HEK293T (cell line): ENCODE data around the gene CNPPD1.
A peak's percentile ranks its signal among the peaks of the same experiment; 100 is the strongest.

ENCODE experiments used
- CTCF ChIA-PET: fragments of 350-600 bp; formaldehyde crosslinking; extraction: SDS; loops from one replicate; lab custom pipeline; 2021; ENCODE audit warnings: antibody characterized with exemption, inconsistent platforms; lab: Yijun Ruan, JAX
- POLR2A ChIA-PET: fragments of 350-600 bp; formaldehyde crosslinking; extraction: SDS; loops from one replicate; lab custom pipeline; 2020; ENCODE audit warnings: antibody characterized with exemption, inconsistent platforms; lab: Yijun Ruan, JAX
- DNase-seq: peaks from one replicate; pipeline ENCODE4 v3.0.0; 2012; ENCODE audit warnings: mixed read lengths; ENCODE audit errors: extremely low spot score
- ARNT ChIP-seq: fragments of 450-650 bp; IDR thresholded peaks from 2 replicates; pipeline ENCODE4 v1.6.1; 2017; ENCODE audit warnings: mild to moderate bottlenecking
- BHLHE40 ChIP-seq: fragments of 450-650 bp; IDR thresholded peaks from 2 replicates; pipeline ENCODE4 v1.6.1; 2016; ENCODE audit warnings: mild to moderate bottlenecking, moderate library complexity, borderline replicate concordance
- CTBP1 ChIP-seq: fragments of 450-650 bp; IDR thresholded peaks from 2 replicates; pipeline ENCODE4 v1.6.1; 2016; ENCODE audit warnings: borderline replicate concordance
- ELF4 ChIP-seq: fragments of 450-650 bp; IDR thresholded peaks from 2 replicates; pipeline ENCODE4 v1.6.1; 2017; ENCODE audit warnings: antibody characterized with exemption
- FOXA1 ChIP-seq: fragments of 450-650 bp; IDR thresholded peaks from 2 replicates; pipeline ENCODE4 v1.6.1; 2016; ENCODE audit warnings: mild to moderate bottlenecking
- FOXK2 ChIP-seq: fragments of 450-650 bp; IDR thresholded peaks from 2 replicates; pipeline ENCODE4 v1.6.1; 2016; ENCODE audit warnings: mild to moderate bottlenecking
- FOXM1 ChIP-seq: fragments of 450-650 bp; IDR thresholded peaks from 2 replicates; pipeline ENCODE4 v1.6.1; 2017; ENCODE audit warnings: mild to moderate bottlenecking, borderline replicate concordance
- HDGF ChIP-seq: fragments of 450-650 bp; IDR thresholded peaks from 2 replicates; pipeline ENCODE4 v1.6.1; 2017; ENCODE audit warnings: antibody characterized with exemption, borderline replicate concordance
- L3MBTL2 ChIP-seq: fragments of 450-650 bp; conservative IDR thresholded peaks from 2 replicates; pipeline ENCODE4 v1.6.1; 2016; ENCODE audit warnings: mild to moderate bottlenecking
- LEF1 ChIP-seq: fragments of 450-650 bp; IDR thresholded peaks from 2 replicates; pipeline ENCODE4 v1.6.1; 2017; ENCODE audit warnings: mild to moderate bottlenecking, borderline replicate concordance
- NFRKB ChIP-seq: fragments of 450-650 bp; IDR thresholded peaks from 2 replicates; pipeline ENCODE4 v1.6.1; 2016; ENCODE audit warnings: mild to moderate bottlenecking, moderate library complexity
- SP1 ChIP-seq: fragments of 450-650 bp; IDR thresholded peaks from 2 replicates; pipeline ENCODE4 v1.6.1; 2017
- SUZ12 ChIP-seq: fragments of 450-650 bp; IDR thresholded peaks from 2 replicates; pipeline ENCODE4 v1.6.1; 2016; ENCODE audit warnings: mild to moderate bottlenecking
- TARDBP ChIP-seq: fragments of 450-650 bp; IDR thresholded peaks from 2 replicates; pipeline ENCODE4 v1.6.1; 2016
- ZNF384 ChIP-seq: fragments of 450-650 bp; IDR thresholded peaks from 2 replicates; pipeline ENCODE4 v1.6.1; 2016
- TF ChIP-seq, protein P1 (sequence below): fragments of 450-650 bp; IDR thresholded peaks from 2 replicates; pipeline ENCODE4 v1.6.1; 2016

CNPPD1 gene

GRCh38 chr2:219174801-219175200 is 1.9 kb downstream of the CNPPD1 start:
- CTCF ChIA-PET: interaction anchor here (1.0 to 1.1 kb wide), 2 partner anchors 15 to 119 kb away, joined by 3 read pairs; no protein-coding TSS in a partner anchor
- POLR2A ChIA-PET: interaction anchor here (2.1 to 2.5 kb wide), 2 partner anchors 55 to 70 kb away, joined by 6 to 17 read pairs; partner anchors contain the start of genes ANKZF1, ATG9A, GLB1L and STK16
- TF ChIP-seq CTBP1 (no peak), SUZ12 (no peak), ARNT (no peak), LEF1 (no peak), NFRKB (no peak), FOXM1 (no peak)
- no peak for DNase-seq

- TF ChIP-seq ELF4: no peak
- no peak for TF ChIP-seq ZNF384
- TF ChIP-seq NFRKB: no peak
- no peak for TF ChIP-seq BHLHE40
- TF ChIP-seq, protein P1, sequence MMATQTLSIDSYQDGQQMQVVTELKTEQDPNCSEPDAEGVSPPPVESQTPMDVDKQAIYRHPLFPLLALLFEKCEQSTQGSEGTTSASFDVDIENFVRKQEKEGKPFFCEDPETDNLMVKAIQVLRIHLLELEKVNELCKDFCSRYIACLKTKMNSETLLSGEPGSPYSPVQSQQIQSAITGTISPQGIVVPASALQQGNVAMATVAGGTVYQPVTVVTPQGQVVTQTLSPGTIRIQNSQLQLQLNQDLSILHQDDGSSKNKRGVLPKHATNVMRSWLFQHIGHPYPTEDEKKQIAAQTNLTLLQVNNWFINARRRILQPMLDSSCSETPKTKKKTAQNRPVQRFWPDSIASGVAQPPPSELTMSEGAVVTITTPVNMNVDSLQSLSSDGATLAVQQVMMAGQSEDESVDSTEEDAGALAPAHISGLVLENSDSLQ: no peak
- no peak for TF ChIP-seq FOXK2
- no peak for TF ChIP-seq SUZ12
- TF ChIP-seq TARDBP: no peak
- TF ChIP-seq SP1: no peak
- TF ChIP-seq CTBP1: no peak
- no peak for TF ChIP-seq FOXA1
- no peak for TF ChIP-seq LEF1
- no peak for DNase-seq
- ChIA-PET POLR2A (interaction anchor here (2.1 kb wide), 1 partner anchor 71 kb away, joined by 6 read pairs; the partner anchor contains the start of genes GLB1L and STK16), CTCF (interaction anchor here (0.8 to 2.8 kb wide), 4 partner anchors 18 to 121 kb away, joined by 3 to 8 read pairs (median 4); no protein-coding TSS in a partner anchor)
These were observed 2.6 kb downstream of the CNPPD1 start for GRCh38 chr2:219174146-219174545.

- no peak for DNase-seq
- TF ChIP-seq NFRKB (no peak), LEF1 (no peak), ARNT (no peak), SP1 (no peak), ELF4 (no peak)
- ChIA-PET CTCF (interaction anchor here (0.8 to 2.8 kb wide), 2 partner anchors 105 to 122 kb away, joined by 4 to 8 read pairs; no protein-coding TSS in a partner anchor), POLR2A (no interaction called here)
These were observed 3.5 kb downstream of the CNPPD1 start for GRCh38 chr2:219173176-219173575.

DNA sequence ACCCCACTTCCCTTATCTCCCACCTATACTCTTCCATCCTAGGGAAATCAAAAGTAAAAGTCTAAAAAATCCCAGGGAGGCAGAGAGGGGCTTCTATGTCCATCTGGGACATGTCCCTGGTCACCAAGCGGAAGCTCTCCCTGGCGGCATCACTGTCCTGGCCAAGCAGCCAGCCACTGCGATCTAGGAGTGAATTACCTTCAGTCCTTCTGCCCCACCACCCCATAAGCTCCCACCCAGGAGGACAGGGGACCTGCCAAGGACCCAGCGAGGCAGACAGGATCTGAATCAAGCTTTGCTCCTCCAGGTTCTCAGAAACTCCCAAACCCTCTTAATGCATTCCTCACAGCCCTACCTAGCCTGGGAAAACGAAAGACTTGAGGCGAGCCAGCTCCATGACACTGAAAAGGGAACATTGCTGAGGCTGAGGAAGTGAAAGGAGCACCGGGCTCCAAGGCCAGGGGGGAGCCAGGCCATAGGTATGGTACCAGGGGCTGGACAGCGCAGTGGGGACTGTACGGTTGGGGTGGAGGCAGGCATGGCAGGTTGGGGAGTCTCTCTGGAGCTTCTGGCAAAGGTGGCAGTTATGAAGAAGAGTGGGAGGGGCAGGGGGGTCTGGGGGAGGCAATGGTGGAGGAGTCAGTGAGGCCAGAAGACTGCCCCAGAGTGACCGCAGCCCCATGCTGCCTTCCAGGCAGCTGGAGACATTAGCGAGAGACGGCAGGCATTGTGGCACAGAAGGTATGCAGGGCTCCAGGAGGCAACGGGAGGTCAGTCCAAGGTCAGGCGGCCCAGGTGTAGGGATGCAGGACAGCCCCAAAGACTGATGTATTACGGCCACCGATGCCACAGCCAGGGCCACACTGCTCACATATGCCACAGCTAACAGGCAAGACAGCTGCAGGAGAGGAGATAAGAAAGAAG is 4.2 kb downstream of the CNPPD1 start:
- POLR2A ChIA-PET: interaction anchor here (1.3 to 1.6 kb wide), 3 partner anchors 34 to 72 kb away, joined by 3 to 6 read pairs (median 4); partner anchors contain the start of genes GLB1L, STK16 and ZFAND2B
- no peak for TF ChIP-seq ZNF384
- TF ChIP-seq SP1: no peak
- no peak for TF ChIP-seq FOXA1
- TF ChIP-seq BHLHE40: no peak
- no peak for TF ChIP-seq LEF1
- no peak for TF ChIP-seq CTBP1
- TF ChIP-seq NFRKB: no peak
- DNase-seq: no peak
- CTCF ChIA-PET: interaction anchor here (0.6 to 2.8 kb wide), 3 partner anchors 14 to 484 kb away, joined by 3 to 8 read pairs (median 3); no protein-coding TSS in a partner anchor

- ChIA-PET CTCF (interaction anchor here (0.8 to 2.8 kb wide), 6 partner anchors 12 to 173 kb away, joined by 3 to 8 read pairs (median 4); no protein-coding TSS in a partner anchor), POLR2A (interaction anchor here (1.3 to 1.6 kb wide), 3 partner anchors 35 to 74 kb away, joined by 3 to 6 read pairs (median 4); partner anchors contain the start of genes GLB1L, STK16 and ZFAND2B)
- peak; percentile 42 for DNase-seq
- TF ChIP-seq SUZ12: no peak
- TF ChIP-seq CTBP1: no peak
- TF ChIP-seq L3MBTL2: no peak
- TF ChIP-seq LEF1: no peak
- no peak for TF ChIP-seq FOXM1
- TF ChIP-seq, protein P1: no peak
- no peak for TF ChIP-seq ELF4
- no peak for TF ChIP-seq ZNF384
- no peak for TF ChIP-seq FOXK2
- TF ChIP-seq TARDBP: no peak
- TF ChIP-seq SP1: no peak
- no peak for TF ChIP-seq BHLHE40
- TF ChIP-seq FOXA1: no peak
- TF ChIP-seq NFRKB: no peak
- no peak for TF ChIP-seq ARNT
- no peak for TF ChIP-seq HDGF
These were observed 5.5 kb downstream of the CNPPD1 start for GRCh38 chr2:219171231-219171651.

- POLR2A ChIA-PET: no interaction called here
- TF ChIP-seq TARDBP: no peak
- TF ChIP-seq SUZ12: no peak
- no peak for TF ChIP-seq BHLHE40
- TF ChIP-seq FOXK2: no peak
- no peak for TF ChIP-seq SP1
- no peak for TF ChIP-seq HDGF
- TF ChIP-seq ARNT: no peak
- TF ChIP-seq LEF1: no peak
- TF ChIP-seq, protein P1: no peak
- TF ChIP-seq ELF4: no peak
- no peak for TF ChIP-seq FOXM1
- TF ChIP-seq CTBP1: no peak
- TF ChIP-seq NFRKB: no peak
- TF ChIP-seq FOXA1: no peak
- DNase-seq: no peak
- CTCF ChIA-PET: interaction anchor here (0.7 to 1.0 kb wide), 2 partner anchors 108 to 125 kb away, joined by 3 read pairs; no protein-coding TSS in a partner anchor
These were observed 6.6 kb downstream of the CNPPD1 start, which contains the start of gene SLC23A3 for GRCh38 chr2:219169930-219170654. SLC23A3 (minus strand) TSS chr2:219170029; CDS start chr2:219169984, 45 bp downstream.
